Limb (tissue), 2 donors: ENCODE results near the gene SHKBP1.

Experiments used
- DNase-seq, 2 donors: peaks; one replicate each; pipeline ENCODE4 v3.0.0-alpha.2; 2016; ENCODE audit errors: extremely low spot score in 2 of 2

Gene SHKBP1

GRCh38 chr19:40599902-40600569 lies 23.4 kb downstream of the SHKBP1 start:
- no peak for DNase-seq

GRCh38 chr19:40600570-40601133 lies 24.0 kb downstream of the SHKBP1 start:
- no peak for DNase-seq

DNA sequence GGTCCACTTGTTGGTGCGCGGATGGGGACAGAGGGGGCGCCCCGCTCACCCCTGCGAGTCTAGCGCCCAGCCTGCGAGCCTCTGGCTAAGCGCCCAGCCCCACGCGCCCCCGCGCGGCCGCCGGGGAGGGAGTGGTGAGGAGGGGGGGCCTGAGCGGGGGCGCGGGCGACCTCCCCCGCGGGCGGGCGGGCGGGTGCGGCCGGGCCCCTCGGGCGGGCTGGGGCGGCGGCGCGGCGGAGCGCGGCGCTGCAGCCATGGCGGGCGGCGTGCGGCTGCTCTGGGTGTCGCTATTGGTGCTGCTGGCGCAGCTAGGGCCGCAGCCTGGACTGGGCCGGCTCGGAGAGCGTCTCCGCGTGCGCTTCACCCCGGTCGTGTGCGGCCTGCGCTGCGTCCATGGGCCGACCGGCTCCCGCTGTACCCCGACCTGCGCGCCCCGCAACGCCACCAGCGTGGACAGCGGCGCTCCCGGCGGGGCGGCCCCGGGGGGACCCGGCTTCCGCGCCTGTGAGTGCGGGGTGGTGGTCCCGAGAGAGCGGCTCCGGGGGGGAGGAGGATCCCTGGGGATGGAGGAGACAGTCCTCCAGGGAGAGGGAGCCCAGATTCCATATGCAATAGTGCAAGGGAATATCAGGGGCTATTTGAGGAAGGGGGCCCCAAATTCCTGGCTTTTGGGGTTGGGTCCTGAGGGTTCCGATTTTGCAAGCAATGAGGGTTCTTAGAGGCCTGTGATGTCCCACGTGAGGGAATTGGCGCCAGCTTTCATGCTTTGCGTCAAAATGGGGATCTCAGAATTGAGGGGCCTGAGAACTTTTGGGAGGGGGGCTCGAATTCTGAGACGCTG lies 24.7 kb downstream of the SHKBP1 start, which contains the start of gene LTBP4:
Gene LTBP4 (plus strand): TSS at position 236 of the 841 bp plus-strand sequence. CDS start 19 bp downstream, at position 255.
- peak in 1 of 2 donors; percentile 76 for DNase-seq

DNA sequence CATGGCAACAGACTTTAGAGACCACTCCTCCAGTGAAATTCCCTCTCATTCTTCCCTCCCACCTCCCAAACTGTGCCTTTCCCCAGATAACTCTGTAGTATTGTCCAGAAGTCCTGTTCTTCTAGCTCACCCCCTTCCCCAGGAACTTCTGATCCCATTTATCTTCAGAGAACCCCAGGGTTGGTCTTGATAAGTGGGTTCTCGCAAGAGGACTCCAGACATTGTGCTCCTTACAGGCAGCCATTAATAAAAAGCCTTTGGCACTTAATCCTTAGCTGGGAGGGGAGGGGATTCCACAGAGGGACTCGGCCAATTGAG lies 26.4 kb downstream of the SHKBP1 start:
- no peak for DNase-seq

DNA sequence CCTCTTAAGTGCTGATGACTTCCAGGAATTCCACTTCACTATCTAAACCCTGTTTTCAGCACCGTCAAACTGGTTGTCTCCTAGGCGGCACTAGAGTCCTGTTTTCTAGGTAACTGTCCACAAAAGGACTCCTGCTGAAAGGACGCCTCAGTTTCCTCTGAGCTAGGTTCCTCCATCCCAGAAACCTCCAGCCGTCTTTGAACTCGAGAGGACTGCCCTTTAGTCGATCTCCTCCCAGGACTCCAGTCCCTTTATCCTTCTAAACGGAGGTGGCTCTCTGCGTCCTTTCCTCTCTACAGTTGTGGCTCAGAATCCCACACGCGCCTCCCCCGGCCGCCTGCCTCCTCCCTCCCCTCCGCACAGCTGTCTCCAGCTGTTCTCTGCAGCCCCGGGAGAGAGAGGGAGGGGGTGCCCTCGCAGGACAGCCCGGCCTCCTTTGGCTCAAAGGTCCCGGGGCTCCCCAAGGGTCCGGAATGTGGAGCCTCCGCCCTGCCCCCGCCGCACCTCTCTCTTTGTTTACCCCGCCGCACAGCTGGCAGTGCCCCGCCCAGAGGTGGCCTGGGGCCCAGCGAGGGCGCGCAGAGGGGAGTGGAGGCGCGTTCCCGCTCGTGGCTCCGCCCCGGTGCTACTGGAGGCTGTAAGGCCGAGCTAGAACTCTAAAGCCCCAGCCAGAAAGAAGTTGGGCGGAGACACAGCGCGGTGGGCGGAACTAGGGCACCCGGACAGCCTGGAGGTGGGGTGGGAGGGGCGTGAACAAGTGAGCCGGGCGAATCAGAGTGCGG lies 26.9 kb downstream of the SHKBP1 start:
- peak; percentile 94 to 95 for DNase-seq

DNA sequence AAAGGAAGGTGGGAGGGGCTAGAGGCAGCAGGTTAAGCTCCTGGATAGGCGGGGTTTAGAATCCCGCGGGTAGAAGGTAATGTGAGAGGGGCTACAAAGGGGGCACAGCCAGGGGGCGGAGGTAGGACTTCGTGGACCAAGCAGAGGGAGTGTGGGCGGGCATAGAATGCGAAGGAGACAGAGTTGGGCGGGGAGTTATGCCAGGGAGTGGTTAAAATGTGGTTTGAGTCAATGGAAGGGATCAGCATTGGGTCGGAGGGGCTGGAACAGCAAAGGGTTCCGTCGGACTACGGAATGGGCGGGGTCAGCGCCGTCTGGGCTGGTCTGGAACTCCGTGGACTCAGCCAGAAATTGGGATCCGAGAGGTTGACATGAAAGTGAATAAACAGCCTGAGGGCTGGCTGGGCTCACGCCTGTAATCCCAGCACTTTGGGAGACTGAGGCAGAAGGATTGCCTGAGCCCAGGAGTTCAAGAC lies 27.5 kb downstream of the SHKBP1 start:
- no peak for DNase-seq

- no peak for DNase-seq
These were observed 28.1 kb downstream of the SHKBP1 start for GRCh38 chr19:40604647-40605215.

DNA sequence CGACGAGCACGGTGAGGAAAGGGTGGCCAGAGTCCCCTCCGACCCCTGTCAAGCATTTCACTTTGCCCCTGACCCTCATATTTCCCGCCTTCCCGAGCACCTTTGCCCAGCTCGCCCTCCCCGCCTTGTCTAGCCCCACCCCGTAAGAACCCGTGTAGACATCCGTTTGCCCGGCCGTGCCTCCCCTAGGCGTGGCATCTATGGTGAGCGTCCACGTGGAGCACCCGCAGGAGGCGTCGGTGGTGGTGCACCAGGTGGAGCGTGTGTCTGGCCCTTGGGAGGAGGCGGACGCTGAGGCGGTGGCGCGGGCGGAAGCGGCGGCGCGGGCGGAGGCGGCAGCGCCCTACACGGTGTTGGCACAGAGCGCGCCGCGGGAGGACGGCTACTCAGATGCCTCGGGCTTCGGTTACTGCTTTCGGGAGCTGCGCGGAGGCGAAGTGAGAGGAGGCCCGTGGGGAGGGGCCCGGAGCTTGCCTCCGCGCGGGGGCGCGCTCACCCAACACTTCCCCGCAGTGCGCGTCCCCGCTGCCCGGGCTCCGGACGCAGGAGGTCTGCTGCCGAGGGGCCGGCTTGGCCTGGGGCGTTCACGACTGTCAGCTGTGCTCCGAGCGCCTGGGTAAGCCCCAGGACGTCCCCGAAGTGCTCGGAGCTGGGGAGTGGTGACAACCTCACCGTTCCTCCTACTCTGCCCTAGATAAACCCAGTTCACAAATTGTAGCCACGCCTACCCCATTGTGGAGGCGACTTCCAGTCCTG lies 28.7 kb downstream of the SHKBP1 start:
- peak in 1 of 2 donors; percentile 71 for DNase-seq

- DNase-seq = no peak
These were observed 30.9 kb downstream of the SHKBP1 start for GRCh38 chr19:40607311-40608239.

DNA sequence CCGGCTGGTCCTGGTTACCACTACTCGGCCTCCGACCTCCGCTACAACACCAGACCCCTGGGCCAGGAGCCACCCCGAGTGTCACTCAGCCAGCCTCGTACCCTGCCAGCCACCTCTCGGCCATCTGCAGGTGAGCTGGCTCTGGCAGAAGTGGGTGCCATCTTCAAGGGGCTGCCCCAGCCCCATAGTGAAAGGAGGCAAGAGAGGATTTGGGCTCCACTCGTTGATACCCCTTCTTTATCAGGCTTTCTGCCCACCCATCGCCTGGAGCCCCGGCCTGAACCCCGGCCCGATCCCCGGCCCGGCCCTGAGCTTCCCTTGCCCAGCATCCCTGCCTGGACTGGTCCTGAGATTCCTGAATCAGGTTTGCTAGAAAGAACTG lies 31.6 kb downstream of the SHKBP1 start:
- DNase-seq = no peak

- DNase-seq = no peak
These were observed 32.3 kb downstream of the SHKBP1 start for GRCh38 chr19:40608957-40609356.

GRCh38 chr19:40609561-40610395 lies 33.1 kb downstream of the SHKBP1 start:
- peak; percentile 67 to 83 for DNase-seq

- peak in 1 of 2 donors; percentile 61 for DNase-seq
These were observed 33.9 kb downstream of the SHKBP1 start for GRCh38 chr19:40610396-40611064.

DNA sequence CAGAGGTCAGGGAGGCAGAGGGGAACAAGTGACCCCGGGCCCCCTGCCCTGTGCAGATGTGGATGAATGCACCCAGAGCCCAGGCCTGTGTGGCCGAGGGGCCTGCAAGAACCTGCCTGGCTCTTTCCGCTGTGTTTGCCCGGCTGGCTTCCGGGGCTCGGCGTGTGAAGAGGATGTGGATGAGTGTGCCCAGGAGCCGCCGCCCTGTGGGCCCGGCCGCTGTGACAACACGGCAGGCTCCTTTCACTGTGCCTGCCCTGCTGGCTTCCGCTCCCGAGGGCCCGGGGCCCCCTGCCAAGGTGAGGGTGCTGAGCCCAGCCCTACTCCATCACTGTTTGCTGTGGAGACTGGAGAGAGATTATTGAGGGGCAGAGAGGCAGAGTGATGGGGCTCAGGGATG lies 34.4 kb downstream of the SHKBP1 start:
- DNase-seq = no peak

DNA sequence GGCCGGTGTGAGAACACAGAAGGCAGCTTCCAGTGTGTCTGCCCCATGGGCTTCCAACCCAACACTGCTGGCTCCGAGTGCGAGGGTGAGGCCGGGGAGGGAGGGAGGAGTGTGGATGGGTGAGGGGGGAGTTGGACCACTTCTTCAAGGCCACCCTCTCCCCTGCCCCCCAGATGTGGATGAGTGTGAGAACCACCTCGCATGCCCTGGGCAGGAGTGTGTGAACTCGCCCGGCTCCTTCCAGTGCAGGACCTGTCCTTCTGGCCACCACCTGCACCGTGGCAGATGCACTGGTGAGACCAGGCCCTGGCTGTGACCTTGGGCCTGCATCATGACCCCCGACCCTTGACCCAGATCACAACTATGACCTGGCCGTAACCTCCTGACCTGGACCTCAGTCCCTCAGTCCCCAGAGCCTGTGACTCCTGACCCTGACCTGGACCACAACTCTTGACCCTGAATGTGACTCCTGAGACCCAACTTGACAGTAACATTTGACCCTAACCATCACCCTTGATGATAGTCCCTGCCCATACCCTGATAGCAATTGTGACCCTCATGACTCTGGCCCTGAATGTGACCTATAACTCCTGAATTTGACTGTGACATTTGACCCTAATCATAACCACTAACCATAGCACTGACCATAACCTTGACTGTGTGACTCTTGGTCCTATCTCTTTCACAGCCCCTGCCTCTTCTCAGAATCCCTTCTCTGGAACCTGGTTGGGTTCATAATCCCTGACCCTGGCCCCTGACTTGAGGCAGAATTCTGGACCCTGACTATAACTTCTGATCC lies 35.4 kb downstream of the SHKBP1 start:
- no peak for DNase-seq

GRCh38 chr19:40612831-40613689 lies 36.4 kb downstream of the SHKBP1 start:
- DNase-seq = peak in 1 of 2 donors; percentile 84
